Ecto neural progenitor cell (in vitro differentiated cells): Measurements from ENCODE around the gene MCAT.
"Not testable (repeated sequence)": the region's sequence is repeated elsewhere in the genome, so short reads cannot be mapped to it uniquely, and the experiment has no call there.

Experiments used
- DNase-seq: peaks from one replicate; pipeline ENCODE4 v3.0.0-alpha.2; 2018; ENCODE audit warnings: low spot score

MCAT gene

DNA sequence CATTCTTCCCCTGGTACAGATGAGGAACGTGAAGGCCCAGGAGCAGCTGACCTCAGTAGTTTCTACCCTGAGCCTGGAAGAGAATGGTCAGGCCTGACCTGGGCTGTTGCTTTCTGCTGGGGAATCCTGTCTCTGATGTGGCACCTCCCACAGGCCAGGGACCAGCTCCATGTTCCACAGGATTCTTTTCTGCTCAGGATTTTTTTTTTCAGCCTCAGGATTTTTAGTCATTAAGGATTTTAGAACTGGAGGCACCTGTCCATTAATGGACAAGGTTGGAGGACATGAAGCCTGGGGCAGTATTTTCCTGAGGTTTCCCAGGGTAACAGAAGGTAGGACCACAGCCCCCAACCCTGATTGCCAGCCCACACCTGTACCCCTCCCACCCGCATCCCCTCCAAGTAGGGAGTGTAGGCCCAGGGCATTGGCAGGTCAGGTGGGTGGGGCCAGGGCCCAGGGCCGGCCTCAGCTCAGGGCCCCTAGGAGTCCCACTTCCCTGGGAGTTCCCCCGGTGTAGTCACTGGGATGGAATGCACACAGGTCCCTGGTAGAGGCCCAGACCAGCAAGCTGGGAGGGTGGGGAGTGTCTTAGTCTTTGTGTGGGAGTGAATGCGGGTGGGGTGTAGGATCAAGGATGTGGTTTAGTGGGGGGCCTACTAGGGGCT lies 16.6 kb downstream of the MCAT start:
- DNase-seq, result no peak

DNA sequence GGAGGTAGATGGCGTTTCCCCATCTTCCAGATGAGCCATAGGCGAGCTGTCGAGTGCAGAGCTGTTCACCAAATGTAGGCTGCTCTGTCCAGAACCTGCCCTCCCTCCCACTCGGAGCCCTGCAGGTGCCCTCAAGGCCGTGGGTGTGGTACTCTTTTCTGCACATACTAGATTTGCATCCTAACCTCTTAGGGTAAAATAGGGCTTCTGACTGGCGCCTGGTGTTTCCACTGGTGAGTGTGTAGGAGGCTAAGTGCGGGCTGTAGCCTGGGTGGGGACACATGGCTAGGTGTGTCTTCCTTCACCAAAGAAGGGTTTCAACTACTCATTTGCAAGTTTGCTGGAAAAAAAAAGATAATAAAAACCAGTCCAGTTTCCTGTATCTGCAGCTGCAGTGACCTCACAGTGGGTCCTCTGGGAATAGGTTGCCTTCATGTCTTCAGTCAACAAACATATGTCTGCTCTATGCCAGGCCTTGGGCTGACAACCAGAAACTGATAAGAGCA lies 24.2 kb downstream of the MCAT start:
- DNase-seq, result no peak

DNA sequence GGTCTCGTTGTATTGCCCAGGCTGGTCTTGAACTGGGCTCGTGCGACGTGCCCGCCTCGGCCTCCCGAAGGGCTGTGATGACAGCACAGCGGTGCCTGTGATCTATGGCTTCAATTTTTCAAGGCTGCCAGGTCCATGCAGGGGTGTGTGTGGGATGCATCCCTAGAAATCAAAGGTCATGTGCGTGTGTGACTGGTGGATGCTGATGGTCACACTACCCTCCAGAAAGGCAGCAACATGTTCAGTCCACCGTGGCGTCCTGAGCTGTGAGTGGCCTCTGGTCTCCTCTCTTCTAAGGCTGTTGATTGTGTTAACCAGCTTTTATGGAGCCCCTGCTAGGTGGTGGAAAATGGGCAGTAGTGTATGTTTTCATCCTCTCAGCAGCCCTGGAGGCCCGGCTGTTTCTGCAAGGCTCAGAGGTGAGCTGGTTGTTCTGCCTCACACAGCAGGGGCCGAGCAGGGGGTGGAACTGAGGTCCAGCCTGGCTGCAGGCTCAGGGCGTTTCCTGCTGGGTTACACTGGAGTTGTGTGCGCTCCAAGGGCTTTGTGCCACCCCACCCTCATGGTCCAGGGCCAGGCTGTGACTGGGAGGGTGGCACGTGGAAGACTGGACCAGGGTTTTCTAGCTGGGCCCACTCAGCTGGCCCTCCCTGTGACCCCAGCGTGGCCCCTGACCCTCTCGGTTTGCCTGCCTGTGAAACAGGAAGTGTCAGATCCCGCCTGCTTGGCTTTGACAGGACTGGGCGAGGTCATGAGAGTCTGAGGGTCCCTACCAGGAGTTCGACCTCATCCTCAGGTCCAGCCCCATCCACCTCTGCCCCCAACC lies 25.0 kb downstream of the MCAT start:
- DNase-seq, result no peak

- no peak for DNase-seq
Observed at GRCh38 chr22:43116932-43117331, 26.3 kb downstream of the MCAT start.

- DNase-seq, result no peak
Observed at GRCh38 chr22:43114958-43115357, 28.2 kb downstream of the MCAT start.

- no peak for DNase-seq
Observed at GRCh38 chr22:43113526-43114251, 29.5 kb downstream of the MCAT start.

DNA sequence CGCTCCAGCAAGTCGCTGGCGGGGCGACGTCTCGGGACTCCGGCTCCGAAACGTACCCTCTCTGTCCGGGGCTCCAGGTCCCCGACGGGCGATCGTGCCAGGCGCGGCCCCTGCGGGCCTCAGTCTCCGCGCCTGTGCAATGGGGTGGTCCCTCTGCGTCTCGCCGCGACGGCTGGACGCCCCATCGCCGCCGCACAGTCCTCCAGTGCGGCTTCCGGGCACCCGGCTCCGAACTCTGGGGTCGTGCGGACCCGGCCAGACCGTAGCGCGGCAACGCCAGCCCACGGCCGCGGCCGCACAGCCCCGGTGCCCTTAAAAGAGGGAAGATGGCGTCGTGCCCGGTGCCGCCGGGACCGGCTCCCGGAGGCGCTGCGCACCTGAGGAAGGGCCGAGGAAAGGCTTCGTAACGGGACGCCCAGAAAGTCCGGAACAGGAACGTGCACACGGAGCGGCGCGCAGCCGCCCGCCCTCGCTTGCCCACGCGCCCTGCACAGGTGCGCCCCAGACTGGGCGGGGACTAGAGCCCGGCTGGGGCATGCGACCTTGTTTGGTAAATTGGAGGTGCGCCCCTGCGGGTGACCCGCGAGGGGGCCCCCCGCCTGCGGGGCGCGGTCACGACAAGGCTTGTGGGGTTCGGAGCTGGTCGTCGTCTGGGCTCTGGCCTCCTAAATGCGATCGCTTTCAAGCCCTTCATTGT lies 32.1 kb downstream of the MCAT start:
- no peak for DNase-seq

DNA sequence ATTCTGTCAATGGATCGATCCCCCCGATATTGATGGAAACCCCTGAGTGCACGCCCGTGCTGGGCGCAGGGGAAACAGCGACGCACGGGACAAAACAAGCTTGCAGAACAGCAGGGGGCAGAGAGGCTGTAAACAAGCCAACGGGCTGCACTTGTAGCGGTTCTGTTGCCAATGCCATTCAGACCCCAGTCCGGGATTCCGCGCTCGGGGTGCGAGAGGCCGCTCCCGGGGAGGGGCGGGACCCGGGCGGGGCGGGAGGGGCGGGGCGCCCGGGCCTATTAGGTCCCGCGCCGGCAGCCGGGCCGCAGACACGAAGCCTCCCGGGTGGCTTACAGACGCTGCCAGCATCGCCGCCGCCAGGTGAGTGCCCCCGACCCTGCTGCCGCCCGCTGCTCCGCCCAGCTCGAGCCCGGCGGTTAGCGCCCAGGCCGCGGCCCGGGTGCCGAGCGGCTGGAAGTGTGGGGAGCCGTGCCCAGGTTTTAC lies 32.7 kb downstream of the MCAT start, which contains the start of gene BIK:
TSS of gene BIK (plus strand) at position 307 of the 483 bp plus-strand sequence. CDS start 13,273 bp downstream, outside the sequence.
- DNase-seq, result peak; percentile 73

DNA sequence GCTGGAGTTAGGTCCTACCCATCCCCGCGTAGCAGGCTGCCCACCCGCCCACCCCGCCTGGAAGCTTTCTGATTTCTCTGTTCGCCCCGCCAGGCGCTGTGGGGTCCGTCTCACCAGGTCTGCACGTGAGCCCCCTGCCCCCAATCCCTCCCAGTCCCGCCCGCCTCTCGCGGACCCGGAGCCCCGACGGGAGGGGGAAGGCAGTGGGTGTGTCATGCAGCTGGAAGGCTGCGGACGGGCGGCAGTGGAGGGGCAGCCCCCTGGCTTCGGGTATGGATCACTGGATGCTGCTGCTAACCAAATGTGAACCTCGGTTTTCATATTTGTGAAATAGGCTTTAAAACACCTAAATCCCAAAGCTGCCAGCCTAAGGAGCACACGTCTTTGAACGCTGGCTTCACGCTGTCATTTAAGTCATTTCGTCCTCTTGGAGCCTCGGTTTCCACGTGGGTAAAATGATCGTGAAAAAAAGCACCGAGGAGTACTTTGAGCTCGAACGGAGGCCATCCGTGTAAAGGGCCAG lies 33.2 kb downstream of the MCAT start:
- no peak for DNase-seq

DNA sequence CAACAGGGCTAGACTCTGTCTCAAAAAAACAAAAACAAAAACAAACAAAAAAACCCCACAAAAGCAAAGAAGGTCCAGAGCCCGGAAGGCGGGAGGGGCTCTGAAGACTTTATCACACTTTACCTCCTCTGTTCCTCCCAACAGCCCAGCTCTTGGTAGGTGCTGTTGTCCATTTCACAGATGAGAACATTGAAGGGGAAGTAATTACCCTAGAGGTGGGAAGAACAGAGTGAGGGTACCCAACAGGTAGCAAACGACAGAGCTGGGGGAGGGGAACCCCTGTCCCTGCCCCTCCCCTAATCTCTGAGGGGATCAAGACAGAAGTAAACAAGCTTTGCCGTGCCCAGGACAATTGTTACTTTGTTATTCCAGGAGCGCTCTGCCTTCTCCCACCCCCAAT lies 33.7 kb downstream of the MCAT start:
- DNase-seq, result no peak

GRCh38 chr22:43106302-43106701 lies 36.9 kb downstream of the MCAT start:
- no peak for DNase-seq

- DNase-seq, result not testable (repeated sequence)
Observed at GRCh38 chr22:43104950-43105349, 38.2 kb downstream of the MCAT start.

DNA sequence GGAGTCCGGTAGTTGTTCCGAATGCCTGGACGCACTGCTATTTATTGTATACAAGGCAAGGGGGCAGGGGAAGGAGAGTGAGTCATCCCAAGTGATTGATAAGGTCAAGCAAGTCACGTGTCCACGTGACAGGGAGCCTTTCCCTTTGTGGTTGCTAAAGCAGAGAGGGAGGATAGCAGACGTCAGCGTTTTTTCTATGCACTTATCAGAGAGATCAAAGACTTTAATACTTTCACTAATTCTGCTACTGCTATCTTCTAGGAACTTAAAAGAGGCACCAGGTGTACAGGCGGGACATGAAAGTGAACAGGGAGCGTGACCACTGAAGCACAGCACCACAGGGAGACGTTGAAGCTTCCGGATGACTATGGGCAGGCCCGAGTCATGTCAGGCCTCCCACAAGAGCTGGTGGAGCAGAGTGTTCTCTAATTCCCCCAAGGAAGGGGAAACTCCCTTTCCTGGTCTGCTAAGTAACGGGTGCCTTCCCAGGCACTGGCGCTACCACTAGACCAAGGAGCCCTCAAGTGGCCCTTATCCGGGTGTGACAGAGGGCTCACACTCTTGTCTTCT lies 39.1 kb downstream of the MCAT start:
- not testable (repeated sequence) for DNase-seq

- no peak for DNase-seq
Observed at GRCh38 chr22:43101306-43101705, 41.9 kb downstream of the MCAT start.

DNA sequence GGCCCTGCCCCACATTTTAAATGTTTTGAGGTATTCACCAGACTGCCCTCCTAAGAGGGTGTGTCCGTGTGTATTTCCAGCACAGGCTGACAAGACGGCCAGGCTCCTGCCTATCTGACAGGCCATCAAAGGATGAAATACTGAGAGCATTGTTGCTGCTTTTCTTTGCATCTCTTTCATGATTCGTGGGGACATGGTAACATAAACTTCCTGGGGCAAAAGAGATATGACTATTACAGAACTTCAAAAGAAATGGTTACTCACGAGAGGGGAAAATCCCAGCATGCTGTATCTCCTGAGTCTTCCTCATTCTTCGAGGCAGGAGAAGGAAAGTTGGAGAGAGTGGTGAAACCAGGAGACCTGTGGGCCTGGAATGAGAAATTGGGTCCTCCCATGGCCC lies 43.0 kb downstream of the MCAT start:
- no peak for DNase-seq

GRCh38 chr22:43099095-43099494 lies 44.1 kb downstream of the MCAT start:
- no peak for DNase-seq

DNA sequence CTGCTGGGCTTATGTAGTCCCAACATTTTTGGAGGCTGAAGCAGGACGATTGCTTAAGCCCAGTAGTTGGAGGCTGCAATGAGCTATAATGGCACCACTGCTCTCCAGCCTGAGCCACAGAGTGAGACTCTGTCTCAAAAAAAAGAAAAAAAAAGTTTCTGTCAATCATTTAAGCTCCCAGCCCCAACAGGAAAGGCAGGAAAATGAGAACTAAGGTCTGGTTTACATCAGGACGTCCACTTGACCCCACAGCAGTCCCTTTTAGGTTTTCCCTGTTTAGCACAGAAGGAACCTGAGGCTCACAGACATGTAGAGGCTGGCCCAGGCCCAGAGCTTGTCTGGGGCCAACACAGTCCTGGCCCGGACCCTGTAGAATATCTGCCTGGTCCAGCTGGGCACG lies 44.8 kb downstream of the MCAT start:
- DNase-seq, result no peak

- DNase-seq, result no peak
Observed at GRCh38 chr22:43096420-43096819, 46.8 kb downstream of the MCAT start.

DNA sequence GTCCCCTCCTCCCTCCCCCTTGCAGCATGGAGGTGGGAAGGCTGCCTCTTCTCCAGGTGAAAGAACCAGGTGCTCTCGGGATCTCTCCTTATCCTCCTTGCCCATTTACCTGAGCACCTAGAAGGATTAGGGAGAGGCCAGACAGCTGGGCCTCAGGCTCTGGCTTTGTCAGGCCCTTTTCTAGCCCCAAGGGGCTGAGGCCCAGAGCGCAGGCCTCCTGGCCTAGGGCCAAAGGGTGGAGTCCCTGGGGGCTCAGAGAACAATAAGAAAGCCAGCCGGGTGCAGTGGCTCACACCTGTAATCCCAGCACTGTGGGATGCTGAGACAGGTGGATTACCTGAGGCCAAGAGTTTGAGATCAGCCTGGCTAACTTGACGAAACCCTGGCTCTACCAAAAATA lies 48.6 kb downstream of the MCAT start:
- no peak for DNase-seq

- DNase-seq, result no peak
Observed at GRCh38 chr22:43094085-43094484, 49.1 kb downstream of the MCAT start.

GRCh38 chr22:43092085-43092484 lies 51.1 kb downstream of the MCAT start:
- DNase-seq, result no peak
